HG03520 (cell line): Measurements from ENCODE around the gene TPRG1.
A peak's percentile ranks its signal among the peaks of the same experiment; 100 is the strongest.

Source experiments
- ATAC-seq: cut with Tn5 transposase; IDR thresholded peaks from one replicate; pipeline ENCODE4 v1.9.1; 2021; ENCODE audit warnings: mild to moderate bottlenecking, moderate library complexity; ENCODE audit not compliant: unreplicated experiment

TPRG1 gene

DNA sequence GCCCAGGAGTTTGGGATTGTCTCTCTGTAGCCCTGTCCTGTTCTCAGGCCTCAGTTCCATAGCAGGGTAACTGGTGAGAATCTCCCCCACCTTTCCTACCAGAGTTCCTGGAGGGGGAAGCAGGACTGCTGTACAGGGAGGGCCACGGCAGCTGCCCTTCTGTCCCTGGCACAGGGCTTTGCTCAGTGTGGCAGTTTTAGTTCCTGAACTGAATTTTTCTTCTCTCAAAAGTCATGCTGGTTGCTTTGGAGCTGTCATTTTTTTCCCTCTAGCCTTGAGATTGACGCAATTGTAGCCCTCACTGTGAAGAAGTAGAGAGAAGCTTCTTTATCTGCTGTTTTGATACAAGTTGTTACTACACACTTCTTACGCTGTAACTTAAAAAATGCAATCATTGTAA is 55.5 kb downstream of the TPRG1 start:
- no peak for ATAC-seq

DNA sequence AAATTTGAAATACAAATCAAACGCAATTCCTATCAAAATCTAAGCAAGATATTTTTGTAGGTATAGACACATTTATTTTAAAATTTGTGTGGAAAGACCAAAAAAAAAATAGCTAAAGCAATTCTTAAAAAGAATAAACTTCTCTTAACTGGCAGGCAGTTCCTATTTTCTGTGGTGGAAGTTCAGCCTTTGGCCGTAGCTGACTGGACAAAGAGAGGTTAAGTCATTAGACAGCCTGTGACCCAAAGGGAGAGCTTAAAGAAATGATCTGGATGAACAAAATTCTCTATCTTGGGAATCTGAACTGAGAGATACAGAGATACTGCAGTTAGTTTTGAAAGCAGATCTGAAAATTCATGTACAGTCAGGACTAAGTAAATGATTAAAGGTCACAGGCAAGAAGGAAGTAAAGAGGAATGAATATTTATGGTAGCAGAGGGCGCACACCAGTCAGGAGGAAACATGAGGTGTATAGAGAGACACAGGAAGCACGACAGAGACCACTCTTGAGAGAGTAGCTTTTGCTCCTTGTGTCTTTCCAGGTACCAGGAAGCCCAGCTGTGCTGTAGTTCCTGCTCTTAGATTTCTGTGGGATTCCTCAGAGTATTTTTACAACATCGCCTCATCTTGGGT is 57.5 kb downstream of the TPRG1 start:
- peak; percentile 73 for ATAC-seq

DNA sequence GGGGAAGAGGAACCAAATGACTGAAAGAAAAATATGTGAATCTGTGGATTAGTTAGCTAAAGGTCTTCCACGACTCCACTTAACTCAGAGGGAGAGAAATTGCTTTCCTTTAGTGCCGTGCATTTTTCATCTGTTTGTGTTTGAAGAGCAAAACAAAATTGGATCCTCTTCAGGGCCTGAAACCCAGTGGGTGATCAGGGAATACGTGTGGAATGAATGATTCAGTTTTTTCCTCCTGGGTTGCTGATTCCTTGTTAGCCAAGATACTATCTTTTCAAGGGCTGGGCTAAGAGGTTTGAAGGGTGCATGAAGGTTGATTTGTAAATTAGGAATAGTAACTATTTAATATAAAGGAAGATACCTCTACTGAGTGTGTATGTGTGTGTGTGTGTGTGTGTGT is 61.0 kb downstream of the TPRG1 start:
- no peak for ATAC-seq

DNA sequence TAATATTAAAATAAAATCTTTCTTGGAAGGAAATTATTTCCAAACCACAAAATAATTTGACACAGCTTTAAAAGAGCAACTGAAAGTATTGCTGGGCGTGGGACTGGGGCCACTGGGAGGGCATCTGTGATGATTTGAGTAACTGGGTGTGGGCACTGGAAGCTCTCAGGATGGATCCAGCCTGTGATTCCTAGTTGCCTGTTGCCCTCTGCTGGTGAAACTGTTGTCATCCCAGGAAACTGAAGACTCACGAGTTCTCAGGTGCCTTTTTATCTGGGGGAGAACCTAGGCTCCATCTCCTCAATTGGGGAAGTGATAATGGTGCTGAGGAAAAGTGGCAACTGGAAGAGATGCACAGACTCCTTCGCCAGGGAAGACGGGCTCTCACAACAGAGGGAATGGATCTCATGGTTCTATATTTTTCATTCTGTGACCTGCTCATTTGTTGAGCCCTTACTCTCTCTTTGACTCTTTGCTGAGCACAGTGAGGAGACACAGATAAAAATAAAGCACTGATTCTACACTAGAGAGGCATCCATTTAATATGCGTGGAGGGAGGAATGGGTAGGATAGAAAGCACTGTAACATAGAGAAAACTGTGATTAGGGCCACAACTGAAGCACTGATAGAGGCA is 61.6 kb downstream of the TPRG1 start:
- ATAC-seq = no peak

DNA sequence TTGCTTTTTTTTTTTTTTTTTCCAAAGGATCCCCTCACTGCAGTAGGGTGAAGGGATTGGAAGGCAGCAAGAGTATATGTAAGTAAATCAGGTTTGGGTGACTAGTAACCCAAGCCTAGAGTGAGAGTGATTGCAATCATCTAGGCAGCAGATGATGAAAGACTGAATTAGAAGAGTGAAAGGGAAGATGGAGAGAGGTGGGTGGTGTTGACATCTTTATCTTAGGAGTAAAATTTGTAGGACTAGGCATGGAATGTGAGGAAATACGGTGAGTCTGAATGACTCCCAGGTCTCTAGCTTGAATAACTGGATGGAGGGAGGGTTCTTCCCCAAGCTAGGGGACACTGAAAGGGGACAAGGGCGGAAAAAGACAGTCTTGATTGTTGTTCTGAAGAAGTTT is 63.4 kb downstream of the TPRG1 start:
- ATAC-seq = no peak

DNA sequence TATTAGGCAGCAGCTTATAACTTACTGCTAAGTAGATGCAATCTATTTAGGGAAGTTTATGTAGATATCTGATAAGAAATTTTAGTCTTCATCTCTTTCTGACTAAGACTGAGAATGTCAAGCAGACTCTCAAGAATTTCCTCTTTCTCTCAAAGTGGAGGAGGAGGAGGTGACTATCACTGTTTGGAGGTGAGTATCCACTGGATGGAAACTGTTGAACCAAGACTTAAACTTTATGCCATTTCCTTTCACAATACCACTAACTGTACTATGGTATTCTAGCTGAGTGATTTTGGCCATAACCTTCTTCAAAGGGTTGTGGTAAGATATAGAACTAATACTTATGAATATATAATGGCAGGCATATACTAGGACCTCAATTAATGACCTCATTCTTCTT is 64.6 kb downstream of the TPRG1 start:
- ATAC-seq = peak; percentile 71

DNA sequence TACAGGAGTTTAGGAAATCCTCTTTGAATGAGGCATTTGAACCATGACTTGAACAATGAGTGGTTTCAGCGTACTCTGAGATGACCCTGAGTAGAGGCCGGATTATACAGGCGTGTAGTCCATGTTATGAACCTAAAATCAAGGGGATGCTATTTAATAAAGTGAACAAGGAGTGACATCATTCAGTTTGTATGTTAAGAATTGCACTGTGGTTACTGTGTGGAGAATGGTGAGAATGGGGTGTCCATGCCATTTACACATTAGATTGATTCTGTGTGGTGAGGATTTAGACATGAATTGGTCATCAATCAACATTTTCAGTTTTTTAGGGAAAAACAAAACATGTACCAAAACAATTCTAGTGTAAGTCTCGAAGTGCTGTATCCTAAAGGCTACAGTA is 65.8 kb downstream of the TPRG1 start:
- ATAC-seq = no peak

DNA sequence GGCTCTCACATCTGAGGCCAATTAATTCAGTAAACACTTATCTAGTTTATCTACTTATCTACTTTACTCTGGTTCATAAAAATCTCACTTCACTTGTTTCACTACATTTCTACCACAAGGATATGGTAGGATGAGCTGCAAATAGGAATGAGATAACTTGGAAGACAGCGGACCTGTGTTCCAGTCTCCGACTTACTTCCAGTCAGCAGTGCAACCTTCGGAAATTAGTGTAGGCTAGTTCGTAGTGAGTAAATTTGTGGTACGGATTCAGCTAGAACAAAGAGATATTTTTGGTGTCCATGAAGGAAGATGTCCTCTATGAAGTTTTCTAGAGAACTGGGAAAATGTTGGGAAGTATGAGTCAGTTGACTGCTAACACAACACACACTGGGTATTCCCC is 66.3 kb downstream of the TPRG1 start:
- no peak for ATAC-seq

DNA sequence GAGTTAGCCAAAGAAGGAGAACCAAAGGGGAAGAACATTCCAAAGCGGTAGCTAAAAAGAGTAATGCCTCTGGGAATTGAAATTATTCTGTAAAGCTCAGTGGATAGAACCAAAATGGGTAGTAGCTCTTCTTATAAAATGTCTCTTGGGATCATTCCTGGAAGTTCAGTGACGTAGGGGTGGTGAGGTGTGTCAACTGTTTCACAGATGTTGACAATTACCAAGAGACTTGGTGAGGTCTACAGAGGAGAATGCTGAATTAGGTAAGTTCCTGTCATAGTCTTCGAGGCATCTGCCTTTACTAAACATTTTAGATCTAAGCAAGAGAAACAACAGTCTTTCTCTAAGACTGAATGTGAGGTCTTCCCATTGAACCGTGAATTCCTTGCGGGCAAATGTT is 67.8 kb downstream of the TPRG1 start:
- no peak for ATAC-seq

DNA sequence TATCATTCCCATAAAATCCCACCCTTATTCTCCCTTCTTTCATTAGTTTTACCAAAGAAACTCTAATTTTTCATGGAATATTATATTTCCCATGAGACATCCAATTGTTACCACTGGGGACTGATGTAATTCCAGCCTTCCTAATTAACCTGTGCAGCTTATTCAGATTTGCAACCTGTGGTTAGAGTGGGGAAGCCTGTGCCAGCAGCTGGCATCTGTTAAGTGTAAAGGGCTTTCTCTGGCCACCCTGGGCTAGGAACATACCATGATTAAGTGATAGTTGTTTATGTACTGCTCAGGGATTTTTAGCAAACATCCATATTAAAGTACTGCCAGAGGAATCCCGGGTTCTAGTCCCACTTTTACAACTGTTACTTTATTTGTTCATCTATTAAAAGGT is 78.2 kb downstream of the TPRG1 start:
- no peak for ATAC-seq

DNA sequence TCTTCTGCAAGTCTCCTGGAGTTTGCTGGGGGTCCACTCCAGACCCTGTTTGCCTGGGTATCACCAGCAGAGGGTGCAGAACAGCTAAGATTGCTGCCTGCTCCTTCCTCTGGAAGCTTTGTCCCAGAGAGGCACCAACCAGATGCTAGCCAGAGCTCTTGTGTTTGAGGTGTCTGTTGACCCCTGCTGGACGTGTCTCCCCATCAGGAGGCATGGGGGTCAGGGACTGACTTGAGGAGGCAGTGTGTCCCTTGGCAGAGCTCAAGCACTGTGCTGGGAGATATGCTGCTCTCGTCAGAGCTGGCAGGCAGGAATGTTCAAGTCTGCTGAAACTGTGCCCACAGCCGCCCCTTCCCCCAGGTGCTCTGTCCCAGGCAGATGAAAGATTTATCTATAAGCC is 86.5 kb downstream of the TPRG1 start:
- no peak for ATAC-seq

DNA sequence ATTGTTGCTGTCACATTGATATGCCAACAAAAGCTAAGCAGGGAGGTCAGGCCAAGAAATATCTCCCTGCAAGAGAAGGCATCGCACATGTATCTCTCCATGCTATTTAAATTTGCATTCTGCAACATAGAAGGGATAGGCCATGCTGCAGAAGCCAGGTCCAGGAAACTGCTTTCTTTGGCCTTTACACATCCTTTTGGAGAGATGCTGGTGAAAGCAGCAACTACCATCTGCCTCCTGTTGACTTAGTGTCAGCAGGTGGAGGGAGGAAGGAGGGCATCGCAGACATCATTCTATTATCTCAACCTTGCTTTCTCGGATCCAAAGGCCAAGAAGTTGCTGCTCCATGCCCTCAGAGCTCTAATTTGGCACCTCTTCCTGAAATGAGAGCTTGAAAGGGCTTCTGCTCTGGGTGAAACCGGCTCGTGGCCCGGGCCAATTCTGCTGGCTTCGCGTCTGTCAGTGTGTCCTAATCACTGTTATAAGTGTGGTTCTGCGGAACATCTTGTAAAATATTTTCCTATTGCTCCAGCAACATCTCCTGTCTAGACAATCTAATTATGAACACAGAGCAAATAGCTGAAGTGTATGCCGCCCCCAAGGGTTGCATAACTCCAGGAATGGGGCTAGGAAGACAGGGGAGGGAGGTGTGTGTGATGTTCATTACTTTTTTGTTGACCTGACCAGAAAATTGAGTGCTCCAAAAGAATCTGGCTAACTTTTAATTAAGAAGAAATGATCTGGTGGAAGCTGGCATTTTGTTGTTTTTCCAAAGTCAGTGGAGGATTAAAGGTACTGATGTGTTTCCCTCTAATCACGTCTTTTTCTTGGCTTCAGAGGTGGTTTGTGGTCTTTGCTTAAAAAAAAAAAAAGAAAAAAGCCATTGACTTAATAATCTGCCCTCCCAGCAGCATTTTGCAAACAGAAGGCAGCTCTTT is 89.1 kb downstream of the TPRG1 start:
- ATAC-seq = no peak

DNA sequence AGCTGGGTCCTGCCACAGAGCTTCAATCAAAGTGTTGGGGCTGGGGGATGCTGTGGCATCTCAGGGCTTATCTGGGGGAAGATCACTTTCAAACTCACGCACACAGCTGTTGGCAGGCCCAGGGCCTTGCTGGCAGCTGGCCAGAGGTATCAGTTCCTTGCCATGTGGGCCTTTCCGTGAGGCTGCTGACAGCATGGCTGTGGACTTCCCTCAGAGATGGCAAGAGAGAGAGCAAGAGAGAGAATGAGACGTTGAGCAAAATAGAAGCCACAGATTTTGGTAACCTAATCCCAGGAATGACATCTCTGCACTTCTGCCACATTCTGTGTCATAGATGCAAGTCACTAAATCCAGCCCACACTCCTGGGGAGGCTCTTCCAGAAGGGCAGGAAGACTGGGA is 91.0 kb downstream of the TPRG1 start:
- ATAC-seq = no peak

DNA sequence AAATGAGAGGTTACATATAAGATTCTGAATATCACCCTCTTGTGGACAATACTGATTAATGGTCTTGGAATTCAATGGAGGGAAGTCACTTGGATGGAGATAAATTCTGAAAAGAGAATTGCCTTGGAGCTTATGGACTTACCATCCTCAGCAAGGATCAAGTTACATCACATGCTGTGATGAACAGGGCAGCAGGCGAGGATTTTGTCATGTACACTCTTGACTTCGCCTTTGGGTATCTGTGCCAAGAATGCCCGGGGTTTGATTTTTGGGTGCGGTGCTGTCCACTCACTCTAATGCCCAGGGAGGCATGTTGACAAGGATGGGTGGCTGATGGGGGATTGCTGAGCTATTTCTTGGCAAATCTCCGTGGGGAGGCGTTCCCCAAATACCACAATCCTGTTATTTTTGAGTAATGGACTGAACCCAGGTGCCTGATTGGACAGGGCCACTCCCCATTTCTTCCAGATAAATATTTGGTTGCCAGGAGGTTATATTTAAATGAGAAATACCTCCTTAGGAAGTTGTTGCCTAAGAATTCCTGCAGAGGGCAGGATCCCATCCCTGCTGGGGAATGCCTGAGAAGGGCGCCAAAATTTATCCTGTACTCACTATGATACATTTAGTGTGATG is 96.3 kb downstream of the TPRG1 start:
- no peak for ATAC-seq

DNA sequence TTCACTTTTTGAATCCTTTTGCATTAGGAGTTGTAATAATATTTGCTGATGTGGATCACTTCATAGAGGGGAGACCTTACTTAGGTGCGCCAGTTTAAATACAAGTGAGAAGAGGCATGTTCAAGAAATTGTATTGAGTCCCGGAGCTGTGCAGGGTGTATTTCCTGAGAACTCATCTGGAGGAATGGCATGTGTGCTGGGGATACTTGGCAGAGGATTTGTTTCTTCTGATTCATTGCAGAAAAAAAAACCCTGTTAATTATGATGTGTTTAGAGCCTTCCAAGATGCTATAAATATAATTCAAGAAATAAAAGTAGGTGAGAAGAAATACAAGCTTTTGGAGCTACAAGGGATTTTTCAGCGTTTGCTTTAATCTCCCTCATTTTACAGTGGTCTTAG is 97.6 kb downstream of the TPRG1 start:
- no peak for ATAC-seq

DNA sequence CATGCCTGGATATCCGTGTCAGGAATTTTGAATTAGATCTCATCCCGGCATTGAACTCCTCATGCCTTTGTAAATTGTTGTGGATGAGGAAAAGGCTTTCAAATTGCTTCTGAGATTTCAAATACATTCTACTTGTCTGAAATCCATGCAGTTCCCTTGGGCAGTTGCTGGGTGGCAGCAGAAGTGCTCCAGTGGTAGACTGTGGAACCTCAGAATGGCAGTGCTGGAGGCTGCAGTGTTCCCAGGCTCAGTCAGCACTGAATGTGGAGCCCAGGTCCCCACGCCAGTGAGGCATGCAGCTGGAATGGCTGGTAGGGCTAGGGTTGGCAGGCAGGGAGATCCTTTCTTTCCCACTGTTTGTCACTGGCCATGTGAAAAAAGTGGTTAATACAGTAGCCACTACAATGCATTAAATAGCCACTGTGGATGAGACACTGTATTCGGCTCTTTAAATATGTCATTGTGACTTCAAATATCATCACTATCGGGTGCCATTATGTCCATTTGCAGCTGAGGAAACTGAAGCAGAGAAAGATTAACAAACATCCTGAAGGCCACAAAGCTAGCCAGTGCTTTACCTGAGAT is 98.6 kb downstream of the TPRG1 start:
- peak; percentile 76 for ATAC-seq

DNA sequence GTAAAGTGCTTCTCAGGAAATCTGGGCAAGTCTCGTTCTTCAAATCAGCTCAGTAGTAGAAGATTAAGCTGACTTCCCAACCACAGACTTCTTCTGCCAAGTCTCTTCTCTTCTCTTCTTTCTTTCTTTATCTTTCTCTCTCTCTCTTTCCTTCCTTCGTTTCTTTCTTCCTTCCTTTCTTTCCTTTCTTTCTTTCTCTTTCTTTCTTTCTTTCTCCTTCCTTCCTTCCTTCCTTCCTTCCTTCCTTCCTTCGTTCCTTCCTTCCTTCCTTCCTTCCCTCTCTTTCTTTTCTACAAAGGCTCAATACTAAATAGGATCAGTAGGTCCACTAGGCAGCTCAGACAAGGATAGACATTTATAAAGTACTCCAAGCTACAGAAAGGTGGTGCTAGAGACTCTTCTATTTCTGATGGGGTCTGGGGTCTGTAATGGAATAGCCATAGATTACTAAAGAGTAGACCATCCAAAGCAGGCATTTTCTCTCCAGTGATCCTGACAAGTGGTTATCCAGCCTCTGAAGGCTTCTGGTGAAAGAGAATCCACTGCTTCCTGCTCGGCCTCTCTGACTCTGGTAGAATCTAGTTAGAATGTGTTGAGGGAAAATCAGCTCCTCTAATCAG is 100.8 kb downstream of the TPRG1 start:
- peak; percentile 42 for ATAC-seq

DNA sequence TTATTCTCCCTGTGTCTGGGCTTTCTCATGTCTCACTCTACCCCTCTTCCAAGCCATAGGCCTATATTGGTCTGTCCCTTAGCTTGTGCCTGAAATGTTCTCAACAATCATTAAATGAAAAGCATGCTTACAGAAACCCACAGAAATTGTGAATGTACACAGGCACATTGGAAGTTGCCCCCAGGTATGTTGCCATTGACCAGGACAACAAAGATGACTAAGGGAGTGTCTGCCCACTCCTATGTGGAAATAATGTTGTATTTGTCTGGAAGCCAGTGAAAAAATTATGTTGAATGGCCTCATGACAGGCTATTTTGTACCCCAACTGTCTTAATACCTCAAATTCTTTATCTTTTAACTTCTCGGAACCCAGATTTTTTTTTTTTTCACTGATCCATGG is 102.0 kb downstream of the TPRG1 start:
- no peak for ATAC-seq

DNA sequence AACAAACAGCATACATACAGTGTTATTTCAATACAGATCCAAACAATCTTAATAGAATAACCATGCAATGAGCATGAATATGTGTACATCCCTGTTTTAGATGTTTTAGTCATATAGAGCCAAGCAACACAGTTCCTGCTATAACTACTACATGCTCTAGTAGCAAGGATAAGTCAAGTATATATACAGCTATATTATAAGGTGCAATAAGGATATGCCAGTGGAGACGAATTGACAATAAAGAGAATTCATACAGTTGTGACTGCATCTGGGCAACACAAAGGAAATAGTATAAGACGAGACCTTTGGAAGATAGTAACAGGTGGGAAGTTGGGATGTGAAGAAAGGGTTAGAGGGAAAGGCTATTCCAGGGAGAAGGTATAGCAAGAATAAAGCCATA is 103.4 kb downstream of the TPRG1 start:
- ATAC-seq = no peak

DNA sequence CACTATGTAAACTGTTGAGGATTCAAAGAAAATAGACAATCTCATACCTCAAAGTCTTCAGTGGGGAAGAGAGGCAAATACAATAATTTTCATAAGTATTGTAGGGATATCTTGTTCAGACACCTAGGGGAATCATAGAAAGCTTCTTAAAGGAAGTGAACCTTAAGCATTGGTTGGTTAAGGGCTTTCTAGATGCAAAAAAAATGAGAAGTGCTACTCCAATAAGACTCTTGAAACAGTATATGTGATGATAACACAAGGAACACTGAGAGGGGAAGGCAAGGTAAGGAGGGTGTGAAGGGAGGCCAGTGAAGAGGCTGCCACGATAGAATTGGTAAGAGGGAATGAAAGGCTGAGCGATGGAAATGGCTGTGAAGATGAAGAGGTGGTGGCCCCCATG is 104.1 kb downstream of the TPRG1 start:
- no peak for ATAC-seq
